ENCODE results near the gene CDADC1.

GRCh38 chr13:49315756-49316482, 68.2 kb downstream of the CDADC1 start:
- no peak for TF ChIP-seq CTCF (IDR thresholded peaks at IDR 0.05; ENCODE audit: borderline replicate concordance, extremely low read depth, low read length, poor library complexity, severe bottlenecking)
- TF ChIP-seq EZH2 (IDR thresholded peaks at IDR 0.05; ENCODE audit: borderline replicate concordance, low read depth, low read length, severe bottlenecking): no peak

Data from DND-41 (cell line).